H9 (cell line): ENCODE measurements around the gene GRID1. TPM values are rescaled to one million over a fixed set of nuclear protein-coding genes. Genes with fewer than 3 reads are reported as not detected.

Experiments
- DNase-seq: peaks from one replicate; pipeline ENCODE4 v3.0.0-alpha.2; 2017
- H2AFZ ChIP-seq: one replicate; pipeline ENCODE4 v1.6.1; 2013; ENCODE audit warnings: mild to moderate bottlenecking, low read length, control low read depth, moderate library complexity
- H2AK5ac ChIP-seq: 2 replicates; pipeline ENCODE4 v1.6.1; 2013; ENCODE audit warnings: low read length, control low read depth, mixed read lengths; ENCODE audit not compliant: insufficient read length
- H2BK120ac ChIP-seq: one replicate; pipeline ENCODE4 v1.6.1; 2013; ENCODE audit warnings: low read depth, mild to moderate bottlenecking, low read length, control low read depth, inconsistent platforms; ENCODE audit not compliant: poor library complexity, severe bottlenecking
- H2BK12ac ChIP-seq: 2 replicates; pipeline ENCODE4 v1.6.1; 2013; ENCODE audit warnings: low read length, control low read depth, mixed read lengths, low read depth; ENCODE audit not compliant: insufficient read length
- H2BK15ac ChIP-seq: 2 replicates; pipeline ENCODE4 v1.6.1; 2013; ENCODE audit warnings: low read depth, low read length, control low read depth
- H2BK20ac ChIP-seq: one replicate; pipeline ENCODE4 v1.6.1; 2013; ENCODE audit warnings: low read depth, mild to moderate bottlenecking, low read length, control low read depth, inconsistent platforms; ENCODE audit not compliant: poor library complexity, severe bottlenecking
- H2BK5ac ChIP-seq: 2 replicates; pipeline ENCODE4 v1.6.1; 2013; ENCODE audit warnings: low read length, control low read depth, mixed read lengths; ENCODE audit not compliant: insufficient read length
- H3K14ac ChIP-seq: 2 replicates; pipeline ENCODE4 v1.6.1; 2013; ENCODE audit warnings: low read length, control low read depth; ENCODE audit not compliant: insufficient read depth
- H3K18ac ChIP-seq: 2 replicates; pipeline ENCODE4 v1.6.1; 2013; ENCODE audit warnings: low read depth, mild to moderate bottlenecking, mixed read lengths, low read length, control low read depth; ENCODE audit not compliant: insufficient read length
- H3K23ac ChIP-seq: 2 replicates; pipeline ENCODE4 v1.6.1; 2013; ENCODE audit warnings: low read length, control low read depth, mixed read lengths, low read depth; ENCODE audit not compliant: insufficient read length
- H3K23me2 ChIP-seq: 2 replicates; pipeline ENCODE4 v1.6.1; 2013; ENCODE audit warnings: low read depth, mild to moderate bottlenecking, mixed read lengths, low read length, control low read depth; ENCODE audit not compliant: insufficient read length, poor library complexity, severe bottlenecking
- H3K27ac ChIP-seq: 2 replicates; pipeline ENCODE4 v1.5.1; 2013; ENCODE audit warnings: low read length, control low read depth, mixed read lengths, low read depth; ENCODE audit not compliant: insufficient read length
- H3K27me3 ChIP-seq: 2 replicates; pipeline ENCODE4 v1.6.1; 2013; ENCODE audit warnings: low read length, control low read depth, inconsistent platforms; ENCODE audit not compliant: insufficient read depth
- H3K4ac ChIP-seq: 2 replicates; pipeline ENCODE4 v1.6.1; 2013; ENCODE audit warnings: low read depth, mild to moderate bottlenecking, control low read depth, inconsistent platforms, low read length, moderate library complexity
- H3K4me1 ChIP-seq: 2 replicates; pipeline ENCODE4 v1.6.1; 2013; ENCODE audit warnings: low read length, control low read depth, inconsistent platforms; ENCODE audit not compliant: insufficient read depth
- H3K4me2 ChIP-seq: 2 replicates; pipeline ENCODE4 v1.6.1; 2013; ENCODE audit warnings: low read length, control low read depth, mixed read lengths; ENCODE audit not compliant: insufficient read length, insufficient read depth
- H3K56ac ChIP-seq: 2 replicates; pipeline ENCODE4 v1.6.1; 2013; ENCODE audit warnings: low read depth, mild to moderate bottlenecking, mixed read lengths, low read length, control low read depth; ENCODE audit not compliant: insufficient read length
- H3K79me1 ChIP-seq: 2 replicates; pipeline ENCODE4 v1.6.1; 2013; ENCODE audit warnings: low read depth, mild to moderate bottlenecking, moderate library complexity, low read length, control low read depth, inconsistent platforms; ENCODE audit not compliant: insufficient read depth, poor library complexity, severe bottlenecking
- H3K79me2 ChIP-seq: 2 replicates; pipeline ENCODE4 v1.6.1; 2013; ENCODE audit warnings: low read length, control low read depth, inconsistent platforms; ENCODE audit not compliant: insufficient read depth
- H3K9ac ChIP-seq: 2 replicates; pipeline ENCODE4 v1.6.1; 2013; ENCODE audit warnings: low read length, control low read depth, mixed read lengths; ENCODE audit not compliant: insufficient read length; ENCODE audit errors: extremely low read depth
- H3K9me3 ChIP-seq: one replicate; pipeline ENCODE4 v1.6.1; 2013; ENCODE audit warnings: low read depth, low read length, inconsistent platforms; ENCODE audit not compliant: control insufficient read depth
- H3T11ph ChIP-seq: one replicate; pipeline ENCODE4 v1.6.1; 2013; ENCODE audit warnings: mild to moderate bottlenecking, low read length, control low read depth, inconsistent platforms
- H4K20me1 ChIP-seq: one replicate; pipeline ENCODE4 v1.6.1; 2013; ENCODE audit not compliant: control insufficient read depth, insufficient read length, insufficient read depth
- H4K5ac ChIP-seq: 2 replicates; pipeline ENCODE4 v1.6.1; 2013; ENCODE audit warnings: low read depth, mild to moderate bottlenecking, mixed read lengths, low read length, control low read depth; ENCODE audit not compliant: insufficient read length
- H4K8ac ChIP-seq: replicated peaks from 2 replicates; pipeline ENCODE4 v1.6.1; 2013; ENCODE audit warnings: low read length, control low read depth, mixed read lengths, low read depth; ENCODE audit not compliant: insufficient read length
- H4K91ac ChIP-seq: 2 replicates; pipeline ENCODE4 v1.6.1; 2013; ENCODE audit warnings: low read depth, mild to moderate bottlenecking, moderate library complexity, mixed read lengths, low read length, control low read depth; ENCODE audit not compliant: insufficient read length
- H3K27ac Mint-ChIP-seq, 3 experiments: 2 replicates in 2 of 3; 3 replicates in 1 of 3; pipeline ENCODE4 v1.8.0; 2020 to 2021; ENCODE audit warnings: mixed read lengths in 3 of 3, mild to moderate bottlenecking in 1 of 3, moderate library complexity in 1 of 3
- H3K27me3 Mint-ChIP-seq: 2 replicates; pipeline ENCODE4 v1.8.0; 2021; ENCODE audit warnings: low read depth, mild to moderate bottlenecking, moderate library complexity, mixed read lengths
- H3K36me3 Mint-ChIP-seq, 3 experiments: 2 replicates in 2 of 3; 3 replicates in 1 of 3; pipeline ENCODE4 v1.8.0; 2020 to 2021; ENCODE audit warnings: low read depth in 3 of 3, mixed read lengths in 3 of 3; ENCODE audit not compliant: insufficient read depth in 1 of 3
- H3K4me1 Mint-ChIP-seq, 2 experiments: 2 replicates each; pipeline ENCODE4 v1.8.0; 2020; ENCODE audit warnings: mixed read lengths in 2 of 2
- H3K4me3 Mint-ChIP-seq, 2 experiments: 2 replicates in 1 of 2; 3 replicates in 1 of 2; pipeline ENCODE4 v1.8.0; 2020 to 2021; ENCODE audit warnings: mild to moderate bottlenecking in 2 of 2, mixed read lengths in 2 of 2, moderate library complexity in 1 of 2
- H3K9me3 Mint-ChIP-seq, 2 experiments: 2 replicates in 1 of 2; 3 replicates in 1 of 2; pipeline ENCODE4 v1.8.0; 2020; ENCODE audit warnings: mild to moderate bottlenecking in 2 of 2, mixed read lengths in 2 of 2, moderate library complexity in 1 of 2
- WGBS: extraction: QIAGEN DNeasy Blood & Tissue Kit; methylation state at CpG from one replicate; pipeline ENCODE4 v1.1.7; 2013; ENCODE audit warnings: missing lambda C conversion rate, low lambda C conversion rate, mixed read lengths; ENCODE audit not compliant: insufficient read length; ENCODE audit errors: extremely low coverage; 5-methylcytosine and 5-hydroxymethylcytosine counted together
- total RNA-seq: library from RNA; stranded (reverse); gene quantifications from 2 replicates; pipeline ENCODE4 v1.2.1, GENCODE V29; 2021
- TF ChIP-seq, protein P1 (sequence below): fragments of 200-600 bp; sonication (generic); conservative IDR thresholded peaks from 3 replicates; pipeline ENCODE4 v1.8.0; 2021; ENCODE audit warnings: antibody characterized with exemption, mild to moderate bottlenecking

Gene GRID1
- total RNA-seq, 1 experiment from 2014 or later, result 0.35 TPM

DNA sequence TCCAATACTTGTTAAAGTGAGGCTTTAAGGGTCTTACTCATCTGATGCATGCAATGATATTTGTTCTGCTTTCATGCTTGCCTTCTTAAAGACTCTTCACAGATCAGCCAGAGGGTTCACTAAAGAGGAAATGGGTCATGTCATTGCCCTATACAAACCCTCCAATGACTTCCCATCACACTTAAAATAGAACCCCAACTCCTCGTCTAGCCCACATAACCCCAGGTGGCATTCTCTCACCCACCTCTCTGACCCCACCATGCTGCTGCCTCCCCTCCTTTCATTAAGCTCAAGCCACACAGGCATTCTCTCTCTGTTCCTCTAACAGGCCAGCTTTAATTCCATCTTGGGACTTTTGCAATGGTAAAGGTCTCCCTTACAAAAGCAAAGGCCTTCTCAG, 253.6 kb downstream of the GRID1 start:
- WGBS, result no CpG with 5 or more reads among the region's 1 CpG
- Histone ChIP-seq H4K91ac (no peak overlapping the region), H3K4me1 (no peaks in the 10 kb centered on the region), H3K18ac (no peak overlapping the region), H3K4ac (no peak overlapping the region), H3K9ac (no peak overlapping the region), H4K5ac (no peak overlapping the region), H3T11ph (no peak overlapping the region), H2BK12ac (no peak overlapping the region), H2BK20ac (no peak overlapping the region), H3K23me2 (no peaks in the 10 kb centered on the region), H3K27ac (no peak overlapping the region), H2BK5ac (no peak overlapping the region), H2BK120ac (no peak overlapping the region), H4K8ac (no peak overlapping the region), H3K79me2 (no peaks in the 10 kb centered on the region), H3K23ac (no peak overlapping the region), H3K4me2 (no peak overlapping the region), H2BK15ac (no peak overlapping the region), H4K20me1 (no peaks in the 10 kb centered on the region), H2AFZ (no peak overlapping the region), H3K27me3 (no peaks in the 10 kb centered on the region), H3K14ac (no peak overlapping the region), H3K56ac (no peak overlapping the region), H3K9me3 (no peaks in the 10 kb centered on the region), H3K79me1 (no peaks in the 10 kb centered on the region), H2AK5ac (no peak overlapping the region)
- Mint-ChIP-seq H3K9me3 (no peaks in the 10 kb centered on the region), H3K27ac (no peak overlapping the region), H3K36me3 (no peaks in the 10 kb centered on the region), H3K4me3 (no peak overlapping the region), H3K4me1 (no peaks in the 10 kb centered on the region), H3K27me3 (no peaks in the 10 kb centered on the region; the same call in 1 of the 2 replicates)
- TF ChIP-seq, protein P1, sequence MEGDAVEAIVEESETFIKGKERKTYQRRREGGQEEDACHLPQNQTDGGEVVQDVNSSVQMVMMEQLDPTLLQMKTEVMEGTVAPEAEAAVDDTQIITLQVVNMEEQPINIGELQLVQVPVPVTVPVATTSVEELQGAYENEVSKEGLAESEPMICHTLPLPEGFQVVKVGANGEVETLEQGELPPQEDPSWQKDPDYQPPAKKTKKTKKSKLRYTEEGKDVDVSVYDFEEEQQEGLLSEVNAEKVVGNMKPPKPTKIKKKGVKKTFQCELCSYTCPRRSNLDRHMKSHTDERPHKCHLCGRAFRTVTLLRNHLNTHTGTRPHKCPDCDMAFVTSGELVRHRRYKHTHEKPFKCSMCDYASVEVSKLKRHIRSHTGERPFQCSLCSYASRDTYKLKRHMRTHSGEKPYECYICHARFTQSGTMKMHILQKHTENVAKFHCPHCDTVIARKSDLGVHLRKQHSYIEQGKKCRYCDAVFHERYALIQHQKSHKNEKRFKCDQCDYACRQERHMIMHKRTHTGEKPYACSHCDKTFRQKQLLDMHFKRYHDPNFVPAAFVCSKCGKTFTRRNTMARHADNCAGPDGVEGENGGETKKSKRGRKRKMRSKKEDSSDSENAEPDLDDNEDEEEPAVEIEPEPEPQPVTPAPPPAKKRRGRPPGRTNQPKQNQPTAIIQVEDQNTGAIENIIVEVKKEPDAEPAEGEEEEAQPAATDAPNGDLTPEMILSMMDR, result no peak
- no peak for DNase-seq
